Osteocyte (in vitro differentiated cells): ENCODE data around the gene TEX29. TPM values are rescaled to one million over a fixed set of nuclear protein-coding genes. Genes with fewer than 3 reads are reported as not detected.

Source experiments
- DNase-seq: peaks from one replicate; pipeline ENCODE4 v3.0.0; 2021; ENCODE audit warnings: mixed read lengths; ENCODE audit not compliant: unreplicated experiment; ENCODE audit errors: extremely low spot score
- H3K27ac Mint-ChIP-seq: one replicate; pipeline ENCODE4 v1.8.0; 2021; ENCODE audit warnings: mild to moderate bottlenecking, mixed read lengths; ENCODE audit not compliant: unreplicated experiment
- H3K27me3 Mint-ChIP-seq: one replicate; pipeline ENCODE4 v1.8.0; 2021; ENCODE audit warnings: mixed read lengths; ENCODE audit not compliant: unreplicated experiment
- H3K36me3 Mint-ChIP-seq: one replicate; pipeline ENCODE4 v1.8.0; 2021; ENCODE audit warnings: mixed read lengths; ENCODE audit not compliant: unreplicated experiment
- H3K4me1 Mint-ChIP-seq: one replicate; pipeline ENCODE4 v1.8.0; 2021; ENCODE audit warnings: mixed read lengths; ENCODE audit not compliant: unreplicated experiment
- H3K4me3 Mint-ChIP-seq: one replicate; pipeline ENCODE4 v1.8.0; 2021; ENCODE audit warnings: mild to moderate bottlenecking, moderate library complexity, mixed read lengths; ENCODE audit not compliant: unreplicated experiment
- H3K9me3 Mint-ChIP-seq: one replicate; pipeline ENCODE4 v1.8.0; 2021; ENCODE audit warnings: mixed read lengths; ENCODE audit not compliant: unreplicated experiment
- CTCF ChIP-seq: fragments of 200-600 bp; sonication (generic); IDR thresholded peaks from 2 replicates; pipeline ENCODE4 v1.5.0; 2021; ENCODE audit warnings: antibody characterized with exemption, mild to moderate bottlenecking, moderate library complexity
- total RNA-seq: library from RNA; stranded (reverse); gene quantifications from 2 replicates; pipeline ENCODE4 v1.2.1, GENCODE V29; 2021

Gene TEX29
- total RNA-seq, 1 donor from 2014 or later: 1.9 TPM

DNA sequence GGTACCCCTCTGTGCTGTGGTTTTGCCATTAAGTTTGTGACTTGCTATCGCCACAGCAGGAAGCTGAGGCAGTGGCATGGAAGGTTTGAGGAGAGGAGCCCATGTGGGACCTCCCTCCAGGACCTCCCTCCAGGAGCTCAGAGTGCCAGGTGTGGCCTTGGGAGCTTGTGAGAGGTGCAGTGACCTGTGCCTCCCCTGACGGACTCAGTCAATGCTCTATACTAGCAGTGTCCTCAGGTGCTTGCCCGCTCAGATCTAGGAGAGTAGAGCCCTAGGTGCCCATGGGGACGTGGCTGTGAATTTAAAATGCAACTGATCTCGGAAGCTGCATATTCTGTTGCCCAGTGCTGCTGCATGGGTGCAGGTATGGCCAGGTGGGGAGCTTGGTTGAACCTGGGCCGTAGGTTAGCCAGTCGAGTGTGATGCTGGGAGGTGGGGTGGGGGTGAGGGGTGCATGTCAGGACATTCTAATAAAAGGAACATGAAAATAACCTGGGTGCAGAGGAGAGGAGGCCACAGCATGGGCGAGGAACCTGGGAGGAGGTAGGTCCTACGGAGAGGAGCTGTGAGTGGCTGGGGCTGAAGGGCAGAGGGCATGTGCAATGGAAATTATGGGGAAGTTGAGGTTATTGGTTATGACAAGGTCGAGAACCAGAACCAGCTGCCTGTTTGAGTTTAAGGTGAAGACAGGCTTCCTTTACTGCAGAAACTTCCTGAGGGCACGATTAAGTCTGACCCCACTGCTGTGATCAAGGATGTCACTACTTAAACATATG, 41.6 kb downstream of the TEX29 start:
- H3K9me3 Mint-ChIP-seq: no peaks in the 10 kb centered on the region
- no peaks in the 10 kb centered on the region for H3K36me3 Mint-ChIP-seq
- H3K4me1 Mint-ChIP-seq: no peaks in the 10 kb centered on the region
- H3K4me3 Mint-ChIP-seq: no peak overlapping the region
- TF ChIP-seq CTCF: no peak
- no peak overlapping the region for H3K27ac Mint-ChIP-seq
- H3K27me3 Mint-ChIP-seq: peaks cover 37% of the 10 kb centered on the region
- DNase-seq: no peak

- Mint-ChIP-seq H3K27me3 (peaks cover 42% of the 10 kb centered on the region), H3K9me3 (no peaks in the 10 kb centered on the region), H3K4me1 (no peaks in the 10 kb centered on the region), H3K4me3 (no peak overlapping the region), H3K36me3 (no peaks in the 10 kb centered on the region), H3K27ac (no peak overlapping the region)
- DNase-seq: no peak
- no peak for TF ChIP-seq CTCF
Observed at GRCh38 chr13:111363121-111363520, 42.7 kb downstream of the TEX29 start.

- Mint-ChIP-seq H3K9me3 (no peaks in the 10 kb centered on the region), H3K27ac (no peak overlapping the region), H3K36me3 (no peaks in the 10 kb centered on the region), H3K4me3 (no peak overlapping the region), H3K27me3 (peaks cover 47% of the 10 kb centered on the region), H3K4me1 (no peaks in the 10 kb centered on the region)
- no peak for DNase-seq
- no peak for TF ChIP-seq CTCF
Observed at GRCh38 chr13:111363591-111363990, 43.1 kb downstream of the TEX29 start.

DNA sequence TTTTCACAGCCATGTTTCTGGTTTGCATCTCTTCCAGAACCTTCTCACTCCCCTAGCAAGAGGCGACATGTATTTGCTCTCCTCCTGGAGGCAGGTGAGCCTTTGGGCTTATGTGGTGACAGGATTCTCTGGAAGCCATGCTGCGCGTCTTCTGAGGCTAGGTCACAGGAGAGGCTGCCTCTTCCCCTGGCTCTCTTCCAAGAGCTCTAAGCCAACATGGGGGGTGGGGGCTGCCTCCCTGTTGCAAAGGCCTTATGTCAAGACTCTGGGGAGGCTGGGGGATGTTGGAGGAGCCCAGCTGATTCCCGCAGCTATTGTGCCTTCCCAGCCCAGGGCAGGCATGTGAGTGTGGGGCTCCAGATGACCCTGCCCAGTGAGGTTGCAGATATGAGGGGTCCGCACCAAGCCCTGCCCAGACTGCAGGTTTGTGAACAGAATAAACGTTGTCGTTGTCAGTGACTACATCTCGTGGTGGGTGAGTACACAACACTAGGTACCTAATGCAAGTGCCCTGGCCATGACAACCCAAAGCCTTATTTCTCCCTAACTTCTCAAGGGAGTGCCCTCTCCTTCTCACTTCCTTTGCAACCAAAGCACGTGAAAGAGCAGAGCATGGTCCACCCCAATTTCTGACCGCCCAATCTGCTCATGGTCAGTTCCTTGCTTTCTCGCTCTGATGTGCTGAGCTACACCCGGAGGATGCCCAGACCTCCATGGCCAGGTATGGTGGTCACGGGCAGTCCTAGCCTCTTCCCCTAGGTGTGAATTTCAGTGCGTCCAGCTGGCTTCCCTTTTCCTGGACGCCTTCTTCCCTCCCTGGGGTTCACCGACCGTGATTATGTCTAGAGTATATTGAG, 44.9 kb downstream of the TEX29 start:
- no peak overlapping the region for H3K27ac Mint-ChIP-seq
- no peak for DNase-seq
- peaks cover 47% of the 10 kb centered on the region for H3K27me3 Mint-ChIP-seq
- H3K9me3 Mint-ChIP-seq: no peaks in the 10 kb centered on the region
- no peak for TF ChIP-seq CTCF
- no peak overlapping the region for H3K4me3 Mint-ChIP-seq
- no peaks in the 10 kb centered on the region for H3K36me3 Mint-ChIP-seq
- H3K4me1 Mint-ChIP-seq: no peaks in the 10 kb centered on the region

DNA sequence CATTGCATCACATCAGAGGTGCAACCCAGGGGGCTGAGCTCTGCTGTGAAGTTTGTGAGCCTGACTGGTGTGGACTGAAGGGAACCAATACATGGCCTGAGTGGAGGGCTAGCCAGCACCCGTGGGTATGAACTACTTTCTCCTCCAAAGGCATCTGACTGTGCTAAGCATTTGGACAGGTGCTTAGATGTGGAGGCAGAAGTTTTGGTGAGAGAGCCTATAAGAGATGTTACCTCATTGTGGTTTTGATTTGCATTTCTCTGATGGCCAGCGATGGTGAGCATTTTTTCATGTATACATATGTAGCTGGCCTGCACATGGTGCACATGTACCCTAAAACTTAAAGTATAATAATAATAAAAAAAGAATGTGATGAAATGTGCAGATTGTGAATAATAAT, 46.9 kb downstream of the TEX29 start:
- H3K9me3 Mint-ChIP-seq: no peaks in the 10 kb centered on the region
- H3K4me1 Mint-ChIP-seq: no peaks in the 10 kb centered on the region
- no peak for TF ChIP-seq CTCF
- DNase-seq: peak; percentile 27
- H3K4me3 Mint-ChIP-seq: no peak overlapping the region
- H3K36me3 Mint-ChIP-seq: no peaks in the 10 kb centered on the region
- H3K27me3 Mint-ChIP-seq: peaks cover 40% of the 10 kb centered on the region
- H3K27ac Mint-ChIP-seq: no peak overlapping the region
